ENCODE data around the gene AP3B2. TPM values are rescaled to one million over a fixed set of nuclear protein-coding genes. Genes with fewer than 3 reads are reported as not detected.

The AP3B2 gene
- total RNA-seq, 1 donor = 0.43 TPM

- no peak overlapping the region for H3K4me3 ChIP-seq (ENCODE audit: low read depth, low read length)
- TF ChIP-seq, protein P1, sequence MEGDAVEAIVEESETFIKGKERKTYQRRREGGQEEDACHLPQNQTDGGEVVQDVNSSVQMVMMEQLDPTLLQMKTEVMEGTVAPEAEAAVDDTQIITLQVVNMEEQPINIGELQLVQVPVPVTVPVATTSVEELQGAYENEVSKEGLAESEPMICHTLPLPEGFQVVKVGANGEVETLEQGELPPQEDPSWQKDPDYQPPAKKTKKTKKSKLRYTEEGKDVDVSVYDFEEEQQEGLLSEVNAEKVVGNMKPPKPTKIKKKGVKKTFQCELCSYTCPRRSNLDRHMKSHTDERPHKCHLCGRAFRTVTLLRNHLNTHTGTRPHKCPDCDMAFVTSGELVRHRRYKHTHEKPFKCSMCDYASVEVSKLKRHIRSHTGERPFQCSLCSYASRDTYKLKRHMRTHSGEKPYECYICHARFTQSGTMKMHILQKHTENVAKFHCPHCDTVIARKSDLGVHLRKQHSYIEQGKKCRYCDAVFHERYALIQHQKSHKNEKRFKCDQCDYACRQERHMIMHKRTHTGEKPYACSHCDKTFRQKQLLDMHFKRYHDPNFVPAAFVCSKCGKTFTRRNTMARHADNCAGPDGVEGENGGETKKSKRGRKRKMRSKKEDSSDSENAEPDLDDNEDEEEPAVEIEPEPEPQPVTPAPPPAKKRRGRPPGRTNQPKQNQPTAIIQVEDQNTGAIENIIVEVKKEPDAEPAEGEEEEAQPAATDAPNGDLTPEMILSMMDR (IDR thresholded peaks at IDR 0.05; ENCODE audit: insufficient read depth, low read depth, low read length) = no peak
- no peak for DNase-seq (ENCODE audit: low read depth)
These were observed 32.5 kb upstream of the AP3B2 start for GRCh38 chr15:82742134-82742533.

DNA sequence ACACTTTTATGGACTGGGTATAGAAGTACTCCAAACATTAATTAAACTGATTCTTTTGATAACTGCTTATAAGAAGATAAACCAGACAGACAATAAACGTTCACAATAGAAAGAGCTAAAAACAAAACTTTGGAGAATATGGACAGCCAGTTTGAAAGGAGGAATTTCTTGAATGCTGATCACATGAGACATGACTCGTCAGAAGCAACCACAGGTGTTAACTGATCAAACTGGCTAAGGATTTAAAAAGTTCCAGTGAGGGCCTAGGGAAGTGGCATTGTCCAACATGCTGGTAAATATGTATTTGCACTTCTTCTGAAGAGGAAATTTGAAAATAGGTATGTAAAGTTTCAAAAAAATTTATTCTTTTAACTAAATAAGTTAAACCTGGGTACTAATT lies 29.4 kb upstream of the AP3B2 start:
- no peak overlapping the region for H3K4me3 ChIP-seq (ENCODE audit: low read depth, low read length)
- TF ChIP-seq, protein P1 (IDR thresholded peaks at IDR 0.05; ENCODE audit: insufficient read depth, low read depth, low read length) = no peak
- DNase-seq (ENCODE audit: low read depth) = no peak

GRCh38 chr15:82737975-82738374 lies 28.3 kb upstream of the AP3B2 start:
- DNase-seq (ENCODE audit: low read depth) = peak; percentile 9
- TF ChIP-seq, protein P1 (IDR thresholded peaks at IDR 0.05; ENCODE audit: insufficient read depth, low read depth, low read length) = no peak
- H3K4me3 ChIP-seq (ENCODE audit: low read depth, low read length) = no peak overlapping the region

GRCh38 chr15:82731527-82731926 lies 21.9 kb upstream of the AP3B2 start:
- DNase-seq (ENCODE audit: low read depth) = no peak
- no peak overlapping the region for H3K4me3 ChIP-seq (ENCODE audit: low read depth, low read length)
- TF ChIP-seq, protein P1 (IDR thresholded peaks at IDR 0.05; ENCODE audit: insufficient read depth, low read depth, low read length) = no peak

DNA sequence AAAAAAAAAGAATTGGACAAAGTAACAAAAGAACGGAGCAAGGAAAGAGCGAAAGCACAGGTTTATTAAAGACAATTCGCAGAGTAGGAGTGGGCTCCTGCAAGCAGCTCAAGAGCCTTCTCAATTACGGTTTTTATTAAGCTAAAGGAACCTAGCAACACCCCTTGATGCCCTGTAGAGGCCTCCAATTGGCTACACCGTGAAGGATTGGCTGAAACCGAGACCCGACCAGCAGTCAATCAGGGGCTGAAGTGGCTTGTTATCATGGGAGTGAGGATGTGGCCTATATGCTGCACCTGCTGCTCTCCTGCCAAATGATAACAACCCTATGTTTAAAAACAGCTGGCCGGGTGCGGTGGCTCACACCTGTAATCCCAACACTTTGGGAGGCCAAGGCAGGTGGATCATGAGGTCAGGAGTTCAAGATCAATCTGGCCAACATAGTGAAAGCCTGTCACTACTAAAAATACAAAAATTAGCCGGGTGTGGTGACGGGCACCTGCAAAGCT lies 20.4 kb upstream of the AP3B2 start:
- no peak for DNase-seq (ENCODE audit: low read depth)
- H3K4me3 ChIP-seq (ENCODE audit: low read depth, low read length) = no peak overlapping the region
- TF ChIP-seq, protein P1 (IDR thresholded peaks at IDR 0.05; ENCODE audit: insufficient read depth, low read depth, low read length) = no peak

GRCh38 chr15:82726816-82727215 lies 17.1 kb upstream of the AP3B2 start:
- TF ChIP-seq, protein P1 (IDR thresholded peaks at IDR 0.05; ENCODE audit: insufficient read depth, low read depth, low read length) = no peak
- no peak overlapping the region for H3K4me3 ChIP-seq (ENCODE audit: low read depth, low read length)
- no peak for DNase-seq (ENCODE audit: low read depth)

DNA sequence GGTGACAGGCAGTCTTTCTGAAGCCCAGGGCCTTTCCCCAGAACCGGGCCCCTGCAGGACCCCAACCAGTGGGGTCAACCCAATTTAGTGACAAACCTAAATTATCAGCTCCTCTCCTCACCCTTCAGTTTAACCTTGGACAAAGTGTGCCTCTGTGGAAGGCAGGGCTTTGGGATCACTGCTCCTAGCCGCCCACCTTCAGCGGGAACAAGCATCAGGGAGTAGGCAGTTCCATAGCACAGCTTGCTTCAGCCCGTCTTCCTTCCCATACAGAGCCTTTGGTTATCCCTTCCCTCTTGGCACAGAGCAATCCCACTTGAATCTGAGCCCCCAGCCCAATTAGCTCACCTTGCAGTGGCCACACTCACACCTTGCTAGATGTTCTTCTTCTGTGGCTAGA lies 5.3 kb upstream of the AP3B2 start:
- H3K4me3 ChIP-seq (ENCODE audit: low read depth, low read length) = no peak overlapping the region

More for the DNA sequence above, 5.3 kb upstream of the AP3B2 start:
- DNase-seq (ENCODE audit: low read depth) = no peak
- TF ChIP-seq, protein P1 (IDR thresholded peaks at IDR 0.05; ENCODE audit: insufficient read depth, low read depth, low read length) = no peak
